Activated CD4-positive, CD25-positive, alpha-beta regulatory T cell treated with anti-CD3 and anti-CD28 coated beads, Interleukin-2, amount 50 U/mL, for 24 hours (primary cell): ENCODE results near the gene TYMP.

Experiments
- ATAC-seq, 2 donors: fragments of 150-1000 bp; cut with Tn5 transposase; one replicate each; pipeline ENCODE4 v1.10.0; 2021; ENCODE audit warnings: mild to moderate bottlenecking in 1 of 2, moderate library complexity in 1 of 2

TYMP gene, protein sequence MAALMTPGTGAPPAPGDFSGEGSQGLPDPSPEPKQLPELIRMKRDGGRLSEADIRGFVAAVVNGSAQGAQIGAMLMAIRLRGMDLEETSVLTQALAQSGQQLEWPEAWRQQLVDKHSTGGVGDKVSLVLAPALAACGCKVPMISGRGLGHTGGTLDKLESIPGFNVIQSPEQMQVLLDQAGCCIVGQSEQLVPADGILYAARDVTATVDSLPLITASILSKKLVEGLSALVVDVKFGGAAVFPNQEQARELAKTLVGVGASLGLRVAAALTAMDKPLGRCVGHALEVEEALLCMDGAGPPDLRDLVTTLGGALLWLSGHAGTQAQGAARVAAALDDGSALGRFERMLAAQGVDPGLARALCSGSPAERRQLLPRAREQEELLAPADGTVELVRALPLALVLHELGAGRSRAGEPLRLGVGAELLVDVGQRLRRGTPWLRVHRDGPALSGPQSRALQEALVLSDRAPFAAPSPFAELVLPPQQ

DNA sequence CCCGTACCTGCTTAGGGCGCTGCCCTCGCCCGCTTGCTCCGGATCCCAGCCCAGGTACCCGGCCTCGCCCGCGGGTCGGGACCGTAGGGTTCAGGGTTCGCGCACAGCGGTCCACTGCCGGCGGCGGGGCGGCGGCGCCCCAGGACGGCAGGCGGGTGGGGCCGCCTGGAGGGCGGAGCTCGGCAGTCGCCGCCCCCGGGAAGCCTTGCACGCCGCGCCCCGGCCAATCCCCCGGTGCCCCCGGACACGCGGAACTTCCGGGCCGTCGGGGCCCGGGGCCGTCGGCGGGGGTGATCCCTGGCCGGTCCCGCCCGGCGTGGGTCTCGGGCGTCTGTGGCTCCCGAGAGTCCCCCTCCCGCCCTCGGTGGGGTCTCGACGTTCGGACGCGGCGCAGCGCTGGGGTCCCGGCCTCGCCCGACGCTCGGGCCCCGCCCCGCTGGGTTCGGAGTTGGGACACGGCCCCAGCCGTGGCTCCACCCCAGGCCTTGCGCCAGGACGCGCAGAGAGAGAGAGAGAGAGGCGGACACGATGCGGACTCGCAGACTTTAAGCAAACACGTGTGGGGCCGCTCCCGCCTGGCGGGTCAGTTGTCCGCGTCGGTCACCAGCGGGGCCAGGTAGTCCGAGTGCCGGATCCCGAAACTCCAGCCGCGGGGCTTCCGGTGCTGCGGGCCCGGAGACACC, at the start of gene TYMP:
Gene TYMP, minus strand, starts transcription at position 116 of the 683 bp plus-strand sequence. CDS start 303 bp downstream, outside the sequence.
- peak; percentile 18 to 26 for ATAC-seq

DNA sequence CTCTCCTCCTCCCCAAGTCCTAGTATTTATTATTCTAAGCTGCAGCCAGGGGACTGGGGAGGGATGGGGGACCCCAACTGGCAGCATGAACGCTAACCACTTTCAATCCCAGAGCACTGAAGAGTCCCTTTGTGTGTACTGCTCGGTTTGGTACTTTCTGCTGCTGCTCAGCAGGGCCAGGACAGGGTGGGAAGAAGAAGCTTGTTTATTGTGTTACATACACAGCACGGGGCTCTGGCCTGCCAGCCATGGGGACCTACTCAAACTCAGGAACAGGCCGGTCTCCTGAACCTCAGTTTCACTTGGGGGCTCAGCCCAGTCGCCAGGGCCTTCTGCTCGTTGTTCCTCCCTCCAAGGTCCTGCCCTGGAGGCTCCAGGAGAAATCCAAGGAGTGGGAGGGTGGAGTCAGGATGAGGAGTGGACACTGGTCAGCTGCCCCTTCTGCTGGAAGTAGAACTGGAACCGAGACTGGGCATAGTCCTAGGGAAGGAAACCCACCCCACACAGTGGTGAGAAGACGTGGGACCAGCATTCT, 49.0 kb upstream of the TYMP start:
- no peak for ATAC-seq

DNA sequence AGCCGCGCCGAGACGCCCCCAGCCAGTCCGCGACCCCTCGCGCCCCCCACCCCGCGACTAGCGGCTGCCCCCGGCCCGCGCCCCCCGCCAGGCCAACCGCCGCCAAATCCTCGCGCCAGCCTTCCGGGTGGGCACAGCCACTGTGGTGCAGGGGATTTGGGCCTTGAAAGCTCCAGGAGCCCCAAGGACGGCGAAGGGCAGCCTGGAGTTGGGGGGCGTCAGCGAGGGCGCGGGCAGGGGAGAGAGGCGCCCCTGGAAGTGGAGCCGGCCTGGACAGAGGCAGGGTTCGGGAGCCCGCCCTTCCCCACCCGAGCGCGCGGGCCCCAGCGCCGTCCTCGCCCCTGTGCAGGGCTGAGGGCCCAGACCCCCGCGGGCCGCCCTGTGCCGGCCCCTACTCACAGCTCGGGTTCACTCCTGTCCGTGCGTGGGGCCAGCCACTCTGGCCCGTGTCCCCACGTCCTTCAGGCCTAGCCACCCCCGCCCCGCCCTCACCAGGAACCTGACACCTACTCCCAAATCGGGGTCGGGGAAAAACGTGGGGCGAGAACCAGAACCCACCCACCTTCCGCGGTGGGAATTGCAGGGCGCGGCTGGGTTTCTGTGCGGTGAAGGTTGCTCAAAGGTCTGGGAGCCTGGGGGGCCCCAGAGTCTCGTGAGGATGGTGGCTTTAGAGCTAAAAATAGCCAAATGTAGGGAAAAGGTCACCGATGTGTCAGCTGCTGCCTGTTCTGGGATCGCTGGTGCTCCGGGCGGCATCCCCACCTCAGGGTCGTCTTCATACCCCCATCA, 48.4 kb upstream of the TYMP start, which contains the start of gene CPT1B:
Gene CPT1B, minus strand, starts transcription at position 441 of the 789 bp plus-strand sequence. CDS start 512 bp downstream, outside the sequence.
- ATAC-seq = no peak

DNA sequence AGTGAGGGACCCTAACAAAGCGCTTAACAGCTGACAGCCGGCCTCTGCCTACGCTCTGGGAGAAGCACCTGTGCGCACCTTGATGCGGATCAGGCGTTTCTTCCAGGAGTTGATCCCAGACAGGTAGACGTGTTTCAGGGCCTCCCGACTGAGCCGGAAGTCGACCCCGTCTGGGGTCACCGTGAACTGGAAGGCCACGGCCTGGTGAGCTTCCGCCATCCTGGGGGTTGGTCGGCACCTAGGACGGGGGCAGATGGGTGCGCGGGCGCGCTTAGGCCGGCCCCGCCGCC, 47.8 kb upstream of the TYMP start:
- ATAC-seq = no peak

DNA sequence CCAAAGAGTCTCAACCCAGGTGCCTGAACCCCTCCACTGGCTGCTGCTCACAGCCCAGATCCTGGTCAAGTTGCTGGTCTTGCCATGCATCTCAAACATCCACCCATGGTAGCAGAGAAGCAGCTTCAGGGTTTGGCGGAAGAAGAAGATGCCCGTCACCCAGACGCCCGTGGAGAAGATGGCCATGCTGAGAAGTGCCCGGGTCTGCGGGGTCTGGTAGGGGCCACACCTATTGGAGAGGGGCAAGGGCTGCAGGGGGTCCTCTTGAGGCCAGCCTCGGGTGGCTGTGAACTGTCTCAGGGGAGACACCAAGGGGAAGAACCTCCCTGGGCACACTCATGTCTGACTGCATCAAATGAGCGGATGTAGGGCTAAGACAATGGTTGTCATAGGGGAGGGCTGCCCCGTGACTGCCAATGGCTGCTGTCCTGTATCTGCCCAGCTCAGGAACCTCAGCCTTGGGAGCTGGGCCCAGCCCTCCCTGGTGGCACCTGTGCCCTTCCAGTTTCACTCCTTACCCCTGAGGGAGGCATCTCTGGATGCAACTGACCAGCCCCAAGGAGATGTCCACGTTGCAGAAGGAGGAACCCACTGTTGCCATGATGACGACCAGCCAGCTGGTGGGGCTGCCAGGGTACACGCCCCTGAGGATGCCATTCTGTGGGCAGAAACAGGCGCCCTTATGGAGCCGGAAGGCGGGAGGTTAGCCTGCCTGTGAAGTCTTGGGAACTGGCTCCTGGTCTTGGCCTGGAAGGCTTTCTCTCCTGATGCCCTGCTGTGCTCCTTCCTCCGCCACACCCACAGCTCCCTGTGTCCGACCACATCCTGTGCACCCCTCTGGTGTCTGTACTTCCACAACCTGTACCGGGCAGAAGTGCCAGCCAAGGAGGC, 47.2 kb upstream of the TYMP start:
- ATAC-seq = no peak

DNA sequence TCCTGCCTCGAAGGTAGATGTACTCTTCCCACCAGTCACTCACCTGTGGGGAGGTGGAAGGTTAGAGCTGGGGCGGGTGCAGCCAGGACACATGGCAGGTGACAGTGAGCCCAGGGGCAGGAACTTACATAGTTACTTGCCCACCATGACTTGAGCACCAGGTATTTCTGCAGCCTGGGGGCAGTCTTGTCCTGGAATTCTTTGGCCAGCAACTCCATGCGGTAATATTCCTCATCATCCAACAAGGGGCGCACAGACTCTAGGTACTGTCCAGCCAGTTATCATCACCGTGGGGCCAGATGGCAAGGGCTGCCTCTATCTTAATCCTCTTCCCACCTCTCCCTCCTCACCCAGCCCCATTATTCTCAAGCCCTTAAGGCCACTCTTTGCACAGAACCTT, 46.3 kb upstream of the TYMP start:
- ATAC-seq = no peak

DNA sequence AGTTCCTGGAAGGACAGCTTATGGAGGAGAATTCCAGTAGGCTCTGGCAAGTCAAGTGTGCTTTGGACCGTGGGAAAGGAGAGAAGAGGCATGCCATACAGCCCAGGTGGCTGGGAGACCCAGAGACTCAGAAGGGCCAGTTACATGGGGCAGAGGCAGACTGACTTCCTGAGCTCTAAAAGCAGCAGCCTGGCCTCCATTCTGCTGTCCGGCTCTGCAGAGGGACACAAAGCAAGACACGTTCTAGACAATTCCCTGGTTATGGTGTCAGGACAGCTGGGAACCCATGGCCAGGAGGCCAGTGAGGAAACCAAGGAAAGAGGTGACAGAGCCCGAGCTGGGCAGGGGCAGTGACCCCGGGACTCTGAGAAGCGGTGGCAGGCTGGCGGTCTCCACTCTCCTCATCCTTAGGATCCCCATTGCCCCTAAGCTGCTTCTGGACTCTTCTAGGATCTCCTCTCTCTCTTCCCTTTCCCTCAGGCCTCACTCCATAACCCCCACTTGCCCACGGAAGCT, 45.7 kb upstream of the TYMP start:
- ATAC-seq = no peak

DNA sequence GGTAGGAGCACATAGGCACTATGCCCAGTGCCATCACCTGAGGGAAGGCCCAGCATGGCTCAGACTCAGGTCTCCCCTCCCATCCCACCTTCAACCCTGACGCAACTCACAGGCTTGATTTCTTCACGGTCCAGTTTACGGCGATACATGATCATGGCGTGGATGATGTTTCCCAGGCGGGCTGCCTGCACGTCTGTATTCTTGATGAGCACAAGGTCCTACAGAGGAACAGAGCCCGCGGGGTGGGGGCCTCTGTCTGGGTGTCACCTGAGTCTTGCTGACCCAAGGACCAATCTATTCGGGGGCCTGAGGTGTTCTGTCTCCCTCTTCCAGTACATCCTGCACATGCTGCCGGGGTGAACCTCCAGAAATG, 44.6 kb upstream of the TYMP start:
- ATAC-seq = no peak

DNA sequence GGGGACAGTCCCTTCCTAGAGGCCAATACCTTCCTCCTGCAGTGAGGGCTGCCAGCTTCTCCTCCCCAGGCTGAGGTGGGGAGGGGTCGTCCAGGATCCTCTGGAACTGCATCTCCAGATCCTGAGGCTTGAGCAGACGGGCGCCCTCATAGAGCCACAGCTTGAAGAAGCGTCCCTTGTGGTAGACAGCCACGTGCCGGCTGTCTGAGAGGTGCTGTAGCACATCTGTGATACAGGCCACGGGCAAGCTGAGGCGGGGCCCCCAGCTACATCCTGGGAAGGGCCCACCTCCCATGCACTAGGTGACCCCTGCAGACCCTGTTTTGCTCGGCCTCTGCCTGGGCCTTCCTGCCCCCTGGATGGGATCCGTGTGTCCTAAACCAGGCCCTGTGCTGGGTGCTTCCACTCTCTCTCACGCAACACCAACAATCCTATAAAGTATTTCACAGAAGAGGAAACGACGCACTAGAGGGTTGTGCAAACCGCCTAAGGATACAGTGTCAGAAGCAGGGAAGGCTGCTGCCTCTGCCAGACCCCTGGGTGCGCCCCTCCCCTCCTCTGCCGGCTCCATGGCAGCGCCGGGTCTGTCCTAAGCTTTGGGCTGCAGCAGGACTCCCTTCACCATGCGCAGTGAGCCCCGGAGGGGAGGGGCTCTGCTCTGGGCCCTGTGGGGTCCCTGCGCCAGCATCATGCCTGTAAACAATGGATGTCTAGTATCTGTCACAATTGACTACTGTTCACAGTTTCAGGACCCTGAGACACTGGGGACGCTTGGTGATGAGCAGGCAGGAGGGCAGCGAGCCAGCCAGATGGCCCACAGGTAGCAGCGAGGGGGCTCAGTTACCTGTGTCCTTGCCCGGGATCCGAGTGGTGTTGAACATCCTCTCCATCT, 43.9 kb upstream of the TYMP start:
- no peak for ATAC-seq

DNA sequence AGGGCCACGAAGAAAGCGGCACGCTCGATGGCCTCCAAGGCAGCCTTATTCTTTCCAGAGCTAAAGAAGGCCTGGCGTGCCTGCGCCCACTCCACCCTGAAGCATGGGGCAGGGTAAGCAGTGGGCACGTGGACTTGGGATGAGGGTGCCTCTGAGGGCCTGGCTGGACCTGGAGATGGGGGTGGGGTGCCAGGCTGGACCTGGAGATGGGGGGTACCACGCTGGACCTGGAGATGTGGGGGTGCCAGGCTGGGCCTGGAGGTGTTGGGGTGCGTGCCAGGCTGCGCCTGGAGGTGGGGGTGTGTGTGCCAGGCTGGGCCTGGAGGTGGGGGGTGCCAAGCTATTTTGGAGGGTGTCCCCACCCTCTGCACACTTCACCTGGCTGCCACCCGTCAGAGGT, 43.2 kb upstream of the TYMP start:
- no peak for ATAC-seq

DNA sequence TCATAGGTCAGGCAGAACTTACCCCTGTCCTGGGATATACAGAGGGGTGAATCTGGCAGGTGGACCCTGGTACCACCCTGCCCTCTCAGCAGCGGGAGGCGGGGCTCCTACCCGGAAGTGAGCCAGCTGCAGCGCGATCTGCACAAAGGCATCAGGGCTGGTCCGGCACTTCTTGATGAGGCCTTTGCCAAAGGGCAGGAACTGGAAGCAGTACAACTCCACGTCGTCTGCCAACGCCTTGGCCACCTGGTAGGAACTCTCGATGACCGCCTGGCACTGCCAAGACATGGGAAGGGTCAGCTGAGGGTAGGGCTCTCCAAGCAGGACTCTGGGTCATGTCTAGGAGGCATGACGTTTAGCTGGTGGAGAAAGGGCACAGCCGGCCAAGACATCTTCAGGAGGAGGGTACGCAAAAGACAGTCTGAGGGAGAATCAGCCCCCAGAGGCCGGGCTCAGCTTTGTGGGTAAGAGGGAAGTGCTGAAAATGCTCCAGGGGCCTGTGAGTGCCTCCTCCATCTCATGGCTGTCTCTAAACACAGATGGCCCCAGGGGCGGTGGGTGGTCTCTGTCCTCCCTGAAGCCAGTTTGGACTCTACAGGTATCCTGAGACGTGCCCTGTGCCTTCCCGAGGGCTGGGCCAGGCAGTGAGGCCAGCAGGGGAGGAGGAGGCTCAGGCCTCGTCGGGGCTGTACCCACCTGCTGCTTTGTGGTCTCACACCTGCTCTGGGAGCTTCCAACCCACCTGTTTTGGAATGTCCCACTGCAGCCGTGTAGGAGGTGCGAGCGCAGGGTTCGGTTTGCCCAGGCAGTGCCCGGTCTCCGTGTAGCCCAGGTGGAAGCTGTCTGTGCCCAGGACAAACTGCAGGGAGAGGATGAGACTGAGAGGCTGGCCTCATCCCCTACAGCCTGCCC, 41.7 kb upstream of the TYMP start:
- ATAC-seq = no peak

DNA sequence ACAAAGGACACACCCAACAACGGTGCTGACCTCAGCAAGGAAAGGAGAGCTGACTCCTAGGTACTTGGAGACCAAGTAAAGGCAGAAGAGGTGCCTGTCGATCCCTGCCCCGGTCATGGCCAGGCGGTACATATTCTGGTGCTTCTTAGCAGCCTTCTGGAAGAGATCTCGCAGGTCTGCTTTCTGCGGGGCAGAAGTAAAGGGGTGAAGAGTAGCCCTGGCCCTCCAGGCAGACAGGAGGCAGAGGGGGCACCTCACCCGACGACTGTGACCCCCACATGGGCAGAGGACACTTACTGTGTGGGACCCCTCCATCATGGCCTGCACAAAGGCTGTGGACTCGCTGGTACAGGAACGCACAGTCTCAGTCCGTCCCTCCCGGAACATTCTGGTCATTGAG, 41.0 kb upstream of the TYMP start:
- ATAC-seq = no peak

DNA sequence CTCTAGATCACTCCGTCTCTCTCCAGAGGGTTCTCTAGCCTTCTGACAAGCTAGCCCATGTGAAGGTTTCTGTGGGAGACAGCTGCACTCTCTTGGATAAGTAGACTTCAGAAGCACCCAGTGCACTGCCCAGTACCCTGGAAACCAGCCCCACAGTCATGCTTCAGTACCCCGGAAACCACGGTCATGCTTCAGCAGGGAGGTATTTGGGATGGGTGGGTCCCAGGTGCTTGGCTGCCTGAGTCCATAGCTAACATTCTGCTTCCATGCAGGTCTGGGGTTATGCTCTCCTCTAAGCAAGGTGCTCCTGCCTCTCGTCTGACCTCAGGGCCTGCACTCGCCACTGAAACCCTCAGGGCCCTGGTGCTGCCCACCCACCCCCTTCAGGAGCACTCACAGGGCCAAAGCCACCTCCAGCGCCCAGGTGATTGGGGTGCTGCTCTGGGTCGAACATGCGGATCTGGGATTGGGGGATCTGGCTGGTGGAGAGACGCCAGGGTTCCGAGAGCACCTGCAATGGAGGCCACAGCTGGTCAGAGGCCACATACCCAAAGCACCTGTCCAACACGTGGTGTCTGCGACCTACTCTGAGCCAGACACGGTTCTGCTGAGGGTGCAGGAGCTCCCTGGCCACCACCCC, 40.2 kb upstream of the TYMP start:
- ATAC-seq = no peak

DNA sequence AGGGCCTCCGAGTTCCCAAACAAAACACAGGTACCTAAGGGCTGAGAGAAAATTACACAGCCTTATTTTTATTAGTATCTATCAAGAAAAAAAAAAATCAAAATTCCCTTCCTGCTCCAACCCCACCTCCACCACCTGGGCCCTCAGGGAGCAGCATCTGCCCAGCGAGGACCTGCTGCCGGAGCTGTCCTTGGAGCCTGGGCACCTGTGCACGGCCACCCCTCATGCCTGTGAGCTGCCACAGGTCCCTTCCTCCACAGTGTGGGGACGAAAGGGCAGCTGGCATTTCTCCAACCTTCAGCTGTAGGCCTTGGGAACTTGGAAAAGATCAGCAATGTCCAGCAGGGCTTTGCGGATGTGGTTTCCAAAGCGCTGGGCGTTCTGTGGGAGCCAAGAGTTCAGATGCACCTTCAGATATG, 39.2 kb upstream of the TYMP start:
- ATAC-seq = no peak

DNA sequence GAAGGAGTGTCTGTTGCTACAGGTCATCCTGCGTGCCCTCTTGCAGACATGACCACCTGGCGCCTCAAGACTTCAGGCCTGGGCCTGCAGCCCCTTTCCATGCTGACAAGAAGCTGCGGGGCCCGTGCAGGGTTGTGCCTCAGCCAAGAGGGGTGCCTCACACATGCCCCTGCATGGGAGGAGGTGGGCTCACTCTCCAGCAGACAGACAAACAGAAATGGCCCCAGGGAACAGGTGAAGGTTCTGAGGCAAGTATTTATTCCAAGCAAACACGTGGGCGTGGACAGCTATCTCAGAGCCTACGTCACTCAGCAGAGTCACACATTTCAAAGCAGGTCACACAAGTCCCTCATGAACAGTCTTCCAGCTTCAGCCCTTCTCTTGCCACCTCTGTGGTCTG, 38.8 kb upstream of the TYMP start:
- ATAC-seq = no peak

DNA sequence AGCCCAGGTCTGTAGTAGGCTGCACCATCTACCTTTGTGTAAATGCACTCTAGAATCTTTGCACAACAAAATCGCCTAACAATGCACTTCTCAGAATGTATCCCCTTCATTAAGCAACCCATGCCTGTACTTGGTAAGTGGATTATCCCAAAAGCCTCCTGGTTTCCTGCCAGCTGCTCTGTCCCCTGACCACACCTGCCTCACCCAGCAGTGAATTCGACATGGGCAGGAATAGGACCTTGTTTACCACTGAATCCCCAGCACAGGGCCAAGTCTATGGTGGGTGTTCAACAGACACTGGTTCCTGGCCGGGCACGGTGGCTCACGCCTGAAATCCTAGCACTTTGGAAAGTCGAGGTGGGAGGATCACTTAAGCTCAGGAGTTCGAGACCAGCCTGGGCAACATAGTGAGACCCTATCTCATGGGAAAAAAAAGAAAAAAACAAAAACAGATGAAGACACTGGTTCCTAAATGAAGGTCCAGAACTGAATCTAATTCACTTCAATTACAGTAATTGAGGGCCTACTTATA, 38.0 kb upstream of the TYMP start:
- no peak for ATAC-seq

DNA sequence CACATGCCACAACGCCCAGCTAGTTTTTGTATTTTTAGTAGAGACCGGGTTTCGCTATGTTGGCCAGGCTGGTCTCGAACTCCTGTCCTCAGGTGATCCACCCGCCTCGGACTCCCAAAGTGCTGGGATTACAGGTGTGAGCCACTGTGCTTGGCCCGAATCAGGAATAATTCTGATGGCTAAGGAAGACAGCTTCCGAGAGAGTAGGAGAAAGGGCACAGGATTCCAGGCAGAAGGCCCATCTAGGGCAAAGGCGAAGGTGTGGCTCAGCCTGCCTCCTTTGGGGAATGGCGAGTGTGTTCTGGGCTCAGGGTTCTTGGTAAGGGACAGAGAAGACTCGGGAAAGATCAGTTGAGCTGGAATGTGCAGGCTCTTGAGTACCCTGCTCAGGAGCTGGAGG, 34.5 kb upstream of the TYMP start:
- ATAC-seq = no peak

DNA sequence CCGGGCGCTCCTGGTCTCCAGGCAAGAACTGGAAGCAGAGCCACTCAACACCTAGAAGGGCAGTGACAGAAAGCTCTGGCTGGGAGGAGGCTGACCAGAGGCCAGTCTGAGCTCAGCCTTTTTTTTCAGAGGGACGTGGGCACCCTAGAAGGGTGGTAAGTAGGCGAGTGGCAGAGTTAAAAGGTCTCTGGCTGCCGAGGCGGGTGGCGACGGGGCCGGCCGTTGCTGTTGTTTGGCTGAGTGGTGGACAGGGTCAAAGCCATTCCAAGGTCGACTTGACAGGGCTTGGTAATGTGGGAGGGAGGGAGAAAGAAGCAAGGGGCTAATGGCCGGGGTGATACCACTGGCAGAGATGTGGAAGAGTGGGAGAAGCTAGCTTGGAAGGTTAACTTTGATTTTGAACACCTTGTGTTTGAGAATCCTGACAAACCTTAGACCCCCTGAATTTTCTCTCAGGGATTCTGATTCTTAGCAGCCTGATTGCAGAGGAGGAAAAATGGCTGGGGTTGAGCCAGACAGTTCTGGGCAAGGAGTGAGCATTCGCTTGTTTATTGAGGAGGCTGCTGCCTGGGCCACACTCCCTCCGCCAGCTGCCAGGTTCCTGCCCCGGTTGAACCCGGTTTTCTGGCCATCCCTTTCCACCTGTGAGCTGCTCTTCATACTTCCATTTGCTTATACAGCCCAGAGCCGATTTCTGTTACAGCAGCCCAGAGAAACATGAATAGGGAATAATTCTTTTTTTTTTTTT, 33.8 kb upstream of the TYMP start:
- peak in 1 of 2 donors; percentile 1 for ATAC-seq
